HCT116 (cell line): Measurements from ENCODE around the gene BTBD6.

Experiments
- ATF3 ChIP-seq: IDR thresholded peaks from 2 replicates; pipeline ENCODE4 v1.6.1; 2012
- CTCF ChIP-seq, 3 experiments: fragments of 200-600 bp in 1 of 3; sonication (generic) in 1 of 3; IDR thresholded peaks in 2 of 3; conservative IDR thresholded peaks in 1 of 3; 2 replicates each; pipeline ENCODE4 v1.5.1; 2012 to 2017; ENCODE audit warnings: low read depth in 2 of 3, low read length in 2 of 3, antibody characterized with exemption in 1 of 3, borderline replicate concordance in 1 of 3, control low read depth in 1 of 3, mild to moderate bottlenecking in 1 of 3, mixed read lengths in 1 of 3, mixed run types in 1 of 3, moderate library complexity in 1 of 3; ENCODE audit not compliant: insufficient read depth in 1 of 3
- ELF1 ChIP-seq: IDR thresholded peaks from 2 replicates; pipeline ENCODE4 v1.6.1; 2012; ENCODE audit warnings: low read depth, borderline replicate concordance
- EZH2 ChIP-seq: fragments of 200-600 bp; sonication (generic); IDR thresholded peaks from 2 replicates; pipeline ENCODE4 v1.6.1; 2017; ENCODE audit warnings: antibody characterized with exemption, mixed run types
- POLR2A ChIP-seq: IDR thresholded peaks from 2 replicates; pipeline ENCODE4 v1.7.0; 2011; ENCODE audit warnings: borderline replicate concordance; ENCODE audit not compliant: insufficient read depth, insufficient read length; ENCODE audit errors: extremely low read depth
- POLR2AphosphoS5 ChIP-seq: IDR thresholded peaks from 2 replicates; pipeline ENCODE4 v1.6.1; 2011; ENCODE audit warnings: mild to moderate bottlenecking, low read depth, low read length, moderate library complexity
- RAD21 ChIP-seq: IDR thresholded peaks from 2 replicates; pipeline ENCODE4 v1.6.1; 2012; ENCODE audit warnings: low read depth, mild to moderate bottlenecking
- SP1 ChIP-seq: IDR thresholded peaks from 2 replicates; pipeline ENCODE4 v1.6.1; 2012; ENCODE audit warnings: low read depth
- YY1 ChIP-seq: IDR thresholded peaks from 2 replicates; pipeline ENCODE4 v1.6.1; 2011; ENCODE audit warnings: low read length, low read depth, moderate library complexity, mild to moderate bottlenecking; ENCODE audit not compliant: insufficient replicate concordance; ENCODE audit errors: extremely low read depth
- ZBTB33 ChIP-seq: IDR thresholded peaks from 2 replicates; pipeline ENCODE4 v1.6.1; 2011; ENCODE audit warnings: mild to moderate bottlenecking, low read length, moderate library complexity; ENCODE audit not compliant: insufficient replicate concordance; ENCODE audit errors: extremely low read depth
- ZNF274 ChIP-seq: fragments of 200-500 bp; sonication (Bioruptor generic); IDR thresholded peaks from 2 replicates; pipeline ENCODE4 v1.6.1; 2014; ENCODE audit warnings: mild to moderate bottlenecking, low read depth, low read length, inconsistent platforms
- TF ChIP-seq, protein P1 (sequence below): IDR thresholded peaks from 2 replicates; pipeline ENCODE4 v1.6.1; 2012
- TF ChIP-seq, protein P2 (sequence below): IDR thresholded peaks from 2 replicates; pipeline ENCODE4 v1.6.1; 2012; ENCODE audit warnings: low read depth

- TF ChIP-seq EZH2 (no peak), CTCF (IDR thresholded peaks at IDR 0.05 in 2 of 3, conservative IDR thresholded peaks at IDR 0.05 in 1 of 3; ENCODE audit: borderline replicate concordance in 1 of 3, insufficient read depth in 1 of 3, low read depth in 2 of 3, low read length in 2 of 3) (no peak), POLR2A (no peak), ATF3 (no peak), SP1 (no peak), ELF1 (no peak), YY1 (no peak), POLR2AphosphoS5 (no peak), ZNF274 (no peak), ZBTB33 (no peak), RAD21 (no peak)
- TF ChIP-seq, protein P1, sequence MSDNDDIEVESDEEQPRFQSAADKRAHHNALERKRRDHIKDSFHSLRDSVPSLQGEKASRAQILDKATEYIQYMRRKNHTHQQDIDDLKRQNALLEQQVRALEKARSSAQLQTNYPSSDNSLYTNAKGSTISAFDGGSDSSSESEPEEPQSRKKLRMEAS, result no peak
- TF ChIP-seq, protein P2, sequence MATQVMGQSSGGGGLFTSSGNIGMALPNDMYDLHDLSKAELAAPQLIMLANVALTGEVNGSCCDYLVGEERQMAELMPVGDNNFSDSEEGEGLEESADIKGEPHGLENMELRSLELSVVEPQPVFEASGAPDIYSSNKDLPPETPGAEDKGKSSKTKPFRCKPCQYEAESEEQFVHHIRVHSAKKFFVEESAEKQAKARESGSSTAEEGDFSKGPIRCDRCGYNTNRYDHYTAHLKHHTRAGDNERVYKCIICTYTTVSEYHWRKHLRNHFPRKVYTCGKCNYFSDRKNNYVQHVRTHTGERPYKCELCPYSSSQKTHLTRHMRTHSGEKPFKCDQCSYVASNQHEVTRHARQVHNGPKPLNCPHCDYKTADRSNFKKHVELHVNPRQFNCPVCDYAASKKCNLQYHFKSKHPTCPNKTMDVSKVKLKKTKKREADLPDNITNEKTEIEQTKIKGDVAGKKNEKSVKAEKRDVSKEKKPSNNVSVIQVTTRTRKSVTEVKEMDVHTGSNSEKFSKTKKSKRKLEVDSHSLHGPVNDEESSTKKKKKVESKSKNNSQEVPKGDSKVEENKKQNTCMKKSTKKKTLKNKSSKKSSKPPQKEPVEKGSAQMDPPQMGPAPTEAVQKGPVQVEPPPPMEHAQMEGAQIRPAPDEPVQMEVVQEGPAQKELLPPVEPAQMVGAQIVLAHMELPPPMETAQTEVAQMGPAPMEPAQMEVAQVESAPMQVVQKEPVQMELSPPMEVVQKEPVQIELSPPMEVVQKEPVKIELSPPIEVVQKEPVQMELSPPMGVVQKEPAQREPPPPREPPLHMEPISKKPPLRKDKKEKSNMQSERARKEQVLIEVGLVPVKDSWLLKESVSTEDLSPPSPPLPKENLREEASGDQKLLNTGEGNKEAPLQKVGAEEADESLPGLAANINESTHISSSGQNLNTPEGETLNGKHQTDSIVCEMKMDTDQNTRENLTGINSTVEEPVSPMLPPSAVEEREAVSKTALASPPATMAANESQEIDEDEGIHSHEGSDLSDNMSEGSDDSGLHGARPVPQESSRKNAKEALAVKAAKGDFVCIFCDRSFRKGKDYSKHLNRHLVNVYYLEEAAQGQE, result no peak
Measured at GRCh38 chr14:105216490-105217247, 31.7 kb upstream of the BTBD6 start.
